ENCODE data around the gene TSC22D2.

DNA sequence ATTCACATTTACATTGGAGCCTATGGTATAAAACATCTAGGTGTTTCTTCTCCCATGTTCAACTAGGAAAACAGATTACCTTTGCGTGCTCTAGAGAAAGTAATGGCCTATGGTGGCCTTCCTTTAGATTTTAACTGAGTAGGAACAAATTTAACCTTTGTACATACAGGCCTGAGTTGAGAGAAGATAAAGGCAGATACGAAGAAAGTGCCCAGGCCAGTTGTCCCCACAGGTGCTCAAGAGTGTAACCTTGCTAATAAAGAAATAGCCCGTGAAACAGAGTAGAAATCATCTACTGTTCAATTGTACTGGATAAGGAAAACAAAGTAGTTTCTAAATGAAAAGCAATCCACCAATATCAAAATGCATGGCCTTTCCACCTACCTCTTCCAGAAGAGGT lies 6.8 kb upstream of the TSC22D2 start:
- TF ChIP-seq, protein P1, sequence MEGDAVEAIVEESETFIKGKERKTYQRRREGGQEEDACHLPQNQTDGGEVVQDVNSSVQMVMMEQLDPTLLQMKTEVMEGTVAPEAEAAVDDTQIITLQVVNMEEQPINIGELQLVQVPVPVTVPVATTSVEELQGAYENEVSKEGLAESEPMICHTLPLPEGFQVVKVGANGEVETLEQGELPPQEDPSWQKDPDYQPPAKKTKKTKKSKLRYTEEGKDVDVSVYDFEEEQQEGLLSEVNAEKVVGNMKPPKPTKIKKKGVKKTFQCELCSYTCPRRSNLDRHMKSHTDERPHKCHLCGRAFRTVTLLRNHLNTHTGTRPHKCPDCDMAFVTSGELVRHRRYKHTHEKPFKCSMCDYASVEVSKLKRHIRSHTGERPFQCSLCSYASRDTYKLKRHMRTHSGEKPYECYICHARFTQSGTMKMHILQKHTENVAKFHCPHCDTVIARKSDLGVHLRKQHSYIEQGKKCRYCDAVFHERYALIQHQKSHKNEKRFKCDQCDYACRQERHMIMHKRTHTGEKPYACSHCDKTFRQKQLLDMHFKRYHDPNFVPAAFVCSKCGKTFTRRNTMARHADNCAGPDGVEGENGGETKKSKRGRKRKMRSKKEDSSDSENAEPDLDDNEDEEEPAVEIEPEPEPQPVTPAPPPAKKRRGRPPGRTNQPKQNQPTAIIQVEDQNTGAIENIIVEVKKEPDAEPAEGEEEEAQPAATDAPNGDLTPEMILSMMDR (IDR thresholded peaks at IDR 0.05; ENCODE audit: extremely low read depth in 1 of 2, insufficient read depth in 1 of 2, low read depth in 1 of 2, low read length in 2 of 2) = no peak
- TF ChIP-seq, protein P2, sequence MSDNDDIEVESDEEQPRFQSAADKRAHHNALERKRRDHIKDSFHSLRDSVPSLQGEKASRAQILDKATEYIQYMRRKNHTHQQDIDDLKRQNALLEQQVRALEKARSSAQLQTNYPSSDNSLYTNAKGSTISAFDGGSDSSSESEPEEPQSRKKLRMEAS (IDR thresholded peaks at IDR 0.05; ENCODE audit: insufficient read depth, insufficient read length) = no peak
- no peak for TF ChIP-seq EZH2 (IDR thresholded peaks at IDR 0.05; ENCODE audit: borderline replicate concordance, low read depth, low read length, severe bottlenecking)
- TF ChIP-seq JUN (IDR thresholded peaks at IDR 0.05; ENCODE audit: borderline replicate concordance, insufficient read depth, insufficient read length, low read depth) = no peak
- no peak for TF ChIP-seq POLR2A (IDR thresholded peaks at IDR 0.05; ENCODE audit: low read depth, low read length)
- no peak for TF ChIP-seq MYC (IDR thresholded peaks at IDR 0.05; ENCODE audit: low read depth, low read length)
- no peak for TF ChIP-seq POLR2AphosphoS5 (IDR thresholded peaks at IDR 0.05; ENCODE audit: insufficient read depth, low read depth, low read length)

Measured in endothelial cell of umbilical vein (primary cell).